ENCODE results near the gene ARHGAP8.
"Not testable (repeated sequence)": the region's sequence is repeated elsewhere in the genome, so short reads cannot be mapped to it uniquely, and the experiment has no call there.

Gene ARHGAP8

DNA sequence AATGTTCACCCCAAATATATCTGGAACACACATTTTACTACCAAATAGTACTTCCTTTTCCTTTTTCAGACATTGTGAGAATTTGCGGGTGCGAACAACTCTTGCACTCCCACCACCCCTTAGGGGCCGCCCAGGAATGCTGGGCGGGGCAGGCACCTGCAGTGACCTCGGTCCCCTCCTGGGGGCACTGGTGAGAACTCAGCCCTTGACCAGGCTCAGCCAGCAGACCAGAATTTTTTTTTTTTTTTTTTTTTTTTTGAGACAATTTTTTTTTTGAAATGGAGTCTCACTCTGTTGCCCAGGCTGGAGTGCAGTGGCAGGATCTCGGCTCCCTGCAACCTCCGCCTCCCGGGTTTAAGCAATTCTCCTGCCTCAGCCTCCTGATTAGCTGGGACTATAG, 75.8 kb downstream of the ARHGAP8 start:
- DNase-seq (ENCODE audit: low spot score), result no peak

DNA sequence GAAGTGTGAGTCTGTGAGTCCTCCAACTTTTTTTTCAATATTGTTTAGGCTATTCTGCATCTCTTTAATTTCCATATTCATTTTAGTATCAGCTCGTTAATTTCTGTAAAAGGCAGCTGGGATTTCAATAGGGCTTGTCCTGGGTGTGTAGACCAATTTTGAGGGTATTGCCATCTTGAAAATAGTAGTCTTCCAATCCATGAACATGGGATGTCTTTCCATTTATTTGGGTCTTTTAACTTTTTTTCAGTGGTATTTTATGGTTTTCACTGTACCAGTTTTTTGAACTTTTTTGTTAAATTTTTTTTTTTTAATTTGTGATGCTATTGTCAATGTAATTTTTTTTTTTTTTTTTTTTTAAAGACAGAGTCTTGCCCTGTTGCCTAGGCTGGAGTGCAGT, 79.5 kb downstream of the ARHGAP8 start:
- DNase-seq (ENCODE audit: low spot score), result no peak

DNA sequence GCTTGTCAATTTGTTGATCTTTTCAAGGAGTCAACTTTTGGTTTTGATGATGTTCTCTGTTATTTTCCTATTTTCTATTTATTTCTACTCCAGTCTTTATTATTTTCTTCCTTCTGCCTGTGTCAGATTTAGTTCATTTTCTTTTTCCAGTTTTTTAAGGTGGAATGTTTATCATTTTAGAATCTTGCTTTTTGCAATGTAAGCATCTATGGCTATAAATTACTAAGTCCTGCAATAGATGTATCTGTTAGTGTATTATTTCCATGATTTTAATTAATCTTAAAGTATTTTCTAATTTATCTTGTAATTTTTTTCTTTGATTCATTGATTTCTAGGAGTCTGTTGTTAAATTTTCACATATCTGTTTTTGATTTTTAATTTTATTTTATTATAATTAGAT, 81.7 kb downstream of the ARHGAP8 start:
- DNase-seq (ENCODE audit: low spot score), result no peak

DNA sequence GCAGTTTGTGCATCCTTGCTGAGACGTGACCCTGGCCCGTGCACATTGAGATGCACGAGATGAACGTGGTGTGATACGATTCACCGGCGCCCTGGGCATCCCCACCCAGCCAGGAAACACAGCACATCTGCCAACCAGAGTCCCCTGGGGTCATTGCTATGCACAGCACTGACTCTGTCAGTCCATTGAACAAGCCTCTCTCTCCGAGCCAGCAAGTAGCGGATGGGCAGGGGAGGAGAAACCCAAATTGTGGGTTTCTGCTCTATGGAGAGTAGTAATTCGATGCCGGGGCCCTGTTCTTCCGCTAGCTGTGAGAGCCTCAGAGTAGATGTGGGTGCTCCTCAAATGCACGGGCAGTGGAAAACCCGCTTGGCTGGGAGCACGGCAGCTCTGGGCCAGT, 85.1 kb downstream of the ARHGAP8 start:
- no peak for DNase-seq (ENCODE audit: low spot score)

DNA sequence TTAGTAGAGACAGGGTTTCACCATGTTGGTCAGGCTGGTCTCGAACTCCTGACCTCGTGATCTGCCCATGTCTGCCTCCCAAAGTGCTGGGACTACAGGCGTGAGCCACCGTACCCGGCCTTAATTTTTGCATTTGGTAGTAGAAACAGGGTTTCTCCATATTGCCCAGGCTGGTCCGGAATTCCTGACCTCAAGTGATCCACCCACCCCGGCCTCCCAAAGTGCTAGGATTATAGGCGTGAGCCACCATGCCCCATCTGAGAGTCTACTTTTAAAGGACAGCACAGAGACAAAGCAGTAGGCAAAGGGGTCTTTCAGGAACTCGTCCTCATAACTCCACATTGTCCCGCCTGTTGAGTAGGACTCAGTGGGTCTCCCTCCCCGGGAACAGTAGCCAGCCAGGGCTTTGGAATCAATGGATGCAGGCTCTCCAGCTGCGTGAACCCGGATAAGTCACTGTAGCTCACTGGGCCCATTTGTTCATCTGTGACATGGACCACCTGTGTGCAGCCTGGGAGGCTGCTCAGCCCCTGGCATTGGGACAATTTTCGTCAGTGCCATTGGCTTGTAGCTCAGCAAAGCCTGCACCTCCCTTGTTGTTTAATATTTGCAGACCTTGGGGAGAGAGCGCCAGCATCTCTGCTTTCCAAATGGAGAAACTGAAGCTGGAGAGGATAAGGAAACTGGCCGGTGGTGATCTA, 86.1 kb downstream of the ARHGAP8 start:
- no peak for DNase-seq (ENCODE audit: low spot score)

DNA sequence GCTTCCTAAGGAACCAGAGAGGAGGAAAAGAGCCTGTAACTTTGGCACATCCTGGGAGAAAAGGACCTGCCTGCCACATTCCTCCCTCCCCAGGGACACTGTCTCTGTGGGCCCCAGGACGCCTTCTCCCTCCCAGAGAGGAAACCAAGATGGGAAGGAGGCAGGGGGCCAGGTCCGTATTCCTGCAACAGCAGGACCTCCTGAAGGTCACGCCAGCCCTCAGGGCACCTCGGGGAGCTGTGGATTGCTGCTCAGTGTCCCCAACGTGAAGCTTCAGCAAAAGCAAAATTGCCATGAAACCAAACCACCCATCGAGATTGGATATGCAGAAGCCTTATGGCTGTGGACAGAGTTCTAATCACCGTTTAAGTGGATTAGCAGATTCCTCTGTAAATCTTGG, 86.7 kb downstream of the ARHGAP8 start:
- DNase-seq (ENCODE audit: low spot score), result no peak

DNA sequence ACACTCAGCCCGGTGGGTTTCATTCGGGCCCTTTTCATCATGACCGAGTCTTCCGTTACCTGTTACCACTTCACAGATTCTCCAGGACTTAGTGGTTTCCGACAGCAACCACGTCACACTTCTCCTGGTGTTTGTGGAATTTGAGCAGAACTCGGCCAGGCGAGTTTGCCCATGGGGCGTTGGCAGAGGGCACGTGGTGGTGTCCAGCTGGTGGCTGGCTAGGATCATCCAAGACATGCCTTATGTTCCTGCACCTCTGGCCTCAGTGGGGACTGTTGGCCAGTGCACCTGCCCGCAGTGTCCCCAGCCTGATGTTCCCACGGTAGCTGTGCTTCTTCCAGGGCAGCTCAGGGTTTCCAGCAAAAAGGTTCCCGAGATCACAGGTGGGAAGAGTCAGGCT, 87.3 kb downstream of the ARHGAP8 start:
- DNase-seq (ENCODE audit: low spot score), result no peak

DNA sequence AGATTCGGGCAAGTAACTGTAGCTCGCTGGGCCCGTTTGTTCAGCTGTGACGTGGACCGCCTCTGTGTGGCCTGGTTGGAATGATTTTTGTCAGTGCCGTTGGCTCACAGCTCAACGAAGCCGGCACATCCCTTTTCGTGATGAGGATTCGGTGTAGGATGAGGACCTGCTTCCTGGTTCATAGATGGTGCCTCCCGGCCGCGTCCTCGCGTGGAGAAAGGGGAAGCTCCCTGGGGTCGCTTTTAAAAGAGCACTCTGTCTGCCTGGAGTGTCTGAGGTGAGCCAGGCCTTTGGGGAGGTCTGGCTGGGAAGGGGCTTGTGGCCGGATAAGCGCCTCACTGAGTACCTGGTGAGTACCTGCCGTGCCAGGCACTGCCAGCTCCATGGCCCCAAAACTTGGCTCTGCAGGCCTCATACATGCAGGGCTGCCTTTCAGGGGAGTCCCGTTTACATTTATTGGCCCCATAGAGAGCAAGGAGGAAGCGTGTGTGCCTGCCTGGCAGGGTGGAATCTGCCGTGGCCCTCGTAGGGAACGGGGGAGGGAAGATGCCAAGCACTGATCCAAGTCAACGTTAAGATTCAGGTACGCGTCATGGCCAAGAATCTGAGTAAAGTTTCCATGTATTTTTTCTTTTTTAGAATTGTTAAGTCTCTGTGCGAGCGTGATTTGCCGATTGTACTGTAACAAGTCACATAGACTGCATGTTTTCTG, 88.4 kb downstream of the ARHGAP8 start:
- DNase-seq (ENCODE audit: low spot score), result no peak

DNA sequence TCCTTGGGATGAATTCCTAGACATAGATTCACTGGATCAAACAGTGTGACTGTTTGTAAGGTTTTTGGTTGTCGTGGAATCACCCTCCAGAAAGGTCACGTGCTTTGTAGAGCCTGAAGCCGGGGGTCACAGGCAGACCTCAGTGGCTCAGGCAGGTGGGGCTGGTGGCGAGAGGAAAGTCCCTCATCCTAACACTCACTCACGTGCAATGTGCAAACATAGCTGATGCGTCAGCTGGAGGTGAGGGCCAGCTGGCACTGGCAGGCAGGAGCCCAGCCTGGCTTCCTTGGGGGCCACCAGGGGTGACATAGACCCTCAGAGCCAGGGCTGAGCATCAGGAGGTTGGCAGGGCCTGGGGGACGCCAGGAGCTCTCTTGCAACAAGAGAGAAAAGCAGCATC, 90.0 kb downstream of the ARHGAP8 start:
- no peak for DNase-seq (ENCODE audit: low spot score)

DNA sequence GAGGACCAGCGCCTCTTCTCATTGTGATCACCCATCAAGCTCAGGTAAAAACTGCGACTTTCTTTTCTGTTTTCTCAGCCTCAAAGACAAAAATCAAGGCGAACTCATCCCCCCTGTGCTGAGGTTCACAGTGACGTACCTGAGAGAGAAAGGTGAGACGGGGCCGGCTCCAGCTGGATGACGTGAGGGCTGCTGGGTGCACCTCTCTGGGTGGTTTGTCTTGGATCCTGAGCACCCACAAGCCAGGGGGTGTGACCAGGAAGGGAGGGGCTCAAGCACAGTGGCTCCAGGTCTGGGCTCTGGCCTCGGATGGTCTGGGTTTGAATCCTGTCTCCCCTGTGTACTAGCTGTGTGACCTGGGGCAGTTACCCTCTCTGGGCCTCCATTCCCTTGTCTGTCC, 92.8 kb downstream of the ARHGAP8 start:
- no peak for DNase-seq (ENCODE audit: low spot score)

DNA sequence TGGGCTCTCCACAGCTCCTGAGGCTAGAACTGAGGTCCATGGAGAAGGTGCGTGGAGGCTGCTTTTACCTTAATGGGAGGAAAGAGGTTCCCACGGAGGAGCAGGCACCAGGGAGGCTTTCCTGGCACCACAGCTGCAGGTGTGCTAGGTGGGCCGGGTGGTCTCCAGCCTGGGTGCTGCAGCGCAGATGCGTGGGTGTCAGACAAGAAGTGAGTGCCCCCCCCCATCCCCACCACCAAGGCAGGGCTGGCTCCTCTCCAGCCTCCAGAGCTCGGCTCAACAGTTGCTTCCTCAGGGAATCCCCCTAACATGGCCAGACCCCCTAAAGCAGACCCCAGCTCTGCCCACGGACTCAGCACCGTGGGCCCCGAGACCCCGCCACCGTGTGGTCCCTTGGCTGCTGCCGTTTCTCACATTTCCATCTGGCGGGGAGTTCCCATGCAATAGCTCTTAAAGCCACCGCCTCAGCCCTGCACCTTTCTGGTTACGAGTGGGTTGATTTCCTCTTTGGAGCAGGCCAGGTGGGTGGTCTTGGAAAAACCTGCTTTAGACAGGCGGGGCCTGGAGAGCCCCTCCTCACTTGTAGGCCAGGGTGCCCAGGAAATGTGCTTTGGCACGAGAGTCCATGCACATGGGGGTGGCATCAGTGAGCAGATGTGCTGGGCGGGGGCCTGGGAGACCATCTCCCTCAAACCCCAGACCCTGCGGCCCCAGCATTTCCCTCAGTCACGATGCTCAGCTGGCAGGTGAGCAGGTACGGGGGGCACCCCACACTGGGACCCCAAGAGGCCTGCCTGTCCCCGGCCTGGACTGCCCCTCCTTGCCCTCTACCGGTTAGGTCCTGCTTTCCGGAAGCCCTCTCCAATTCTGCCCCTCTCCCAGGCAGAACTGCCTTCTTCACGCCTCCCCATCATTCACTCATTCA, 93.7 kb downstream of the ARHGAP8 start:
- no peak for DNase-seq (ENCODE audit: low spot score)

DNA sequence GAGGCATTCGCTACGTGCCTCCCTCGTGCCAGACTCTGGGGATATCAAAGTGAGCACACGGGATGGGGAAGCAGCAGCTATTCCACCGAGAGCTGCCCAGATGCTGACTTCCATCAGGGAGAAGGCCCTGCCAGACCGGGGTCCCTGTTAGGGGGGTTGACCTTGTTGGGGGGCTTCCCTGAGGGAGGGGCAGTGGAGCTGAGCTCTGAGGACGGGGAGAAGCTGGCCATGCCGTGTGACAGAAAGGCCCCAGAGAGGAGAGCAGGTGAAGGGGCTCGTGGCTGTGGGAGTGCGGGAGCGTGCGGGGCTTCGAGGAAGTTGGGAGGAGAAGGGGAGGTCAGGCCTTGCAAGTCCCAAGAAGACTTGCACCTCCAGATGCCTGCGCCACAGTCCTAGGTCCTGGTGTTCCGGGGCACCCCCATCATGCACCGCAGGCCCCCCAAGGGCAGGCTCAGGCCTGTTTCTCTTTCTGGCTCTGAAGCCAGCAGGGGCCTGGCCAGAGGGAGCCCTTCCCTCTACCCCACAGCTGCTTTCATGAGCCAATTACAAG, 94.4 kb downstream of the ARHGAP8 start:
- no peak for DNase-seq (ENCODE audit: low spot score)

DNA sequence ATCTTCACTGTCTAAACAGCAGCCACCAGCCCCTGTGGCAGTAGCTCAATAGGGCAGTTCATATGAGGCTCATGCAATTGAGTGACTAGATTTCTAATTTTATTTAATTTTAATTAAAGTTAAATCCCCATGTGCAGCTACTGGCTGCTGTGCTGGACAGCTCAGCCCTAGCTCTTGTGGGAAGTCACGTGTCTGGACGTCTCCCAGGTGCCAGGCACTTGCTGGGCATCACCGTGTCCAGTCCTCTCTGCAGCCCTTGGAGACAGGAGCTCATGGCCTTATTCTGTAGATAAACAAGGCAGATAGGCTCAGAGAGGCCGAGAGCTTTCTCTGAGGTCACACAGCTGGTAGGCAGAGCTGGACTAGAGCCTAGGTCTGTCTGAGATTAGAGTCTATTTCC, 95.0 kb downstream of the ARHGAP8 start:
- DNase-seq (ENCODE audit: low spot score), result no peak

DNA sequence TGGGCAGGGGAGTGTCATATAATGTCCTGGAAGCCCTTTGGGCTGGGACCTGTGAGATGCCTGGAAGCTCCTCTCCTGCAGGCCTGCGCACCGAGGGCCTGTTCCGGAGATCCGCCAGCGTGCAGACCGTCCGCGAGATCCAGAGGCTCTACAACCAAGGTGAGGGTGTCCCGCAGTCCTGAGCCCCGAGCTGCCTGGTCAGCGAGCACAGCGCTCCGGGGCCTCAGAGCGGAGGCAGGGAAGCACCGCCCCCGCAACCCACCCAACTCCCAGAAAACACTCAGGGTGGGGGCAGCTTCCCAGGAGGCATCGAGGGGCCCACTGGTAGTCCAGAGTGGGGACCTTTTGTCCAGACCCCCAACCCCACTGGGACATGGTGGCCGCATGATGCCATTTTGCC, 95.5 kb downstream of the ARHGAP8 start:
- DNase-seq (ENCODE audit: low spot score), result no peak

DNA sequence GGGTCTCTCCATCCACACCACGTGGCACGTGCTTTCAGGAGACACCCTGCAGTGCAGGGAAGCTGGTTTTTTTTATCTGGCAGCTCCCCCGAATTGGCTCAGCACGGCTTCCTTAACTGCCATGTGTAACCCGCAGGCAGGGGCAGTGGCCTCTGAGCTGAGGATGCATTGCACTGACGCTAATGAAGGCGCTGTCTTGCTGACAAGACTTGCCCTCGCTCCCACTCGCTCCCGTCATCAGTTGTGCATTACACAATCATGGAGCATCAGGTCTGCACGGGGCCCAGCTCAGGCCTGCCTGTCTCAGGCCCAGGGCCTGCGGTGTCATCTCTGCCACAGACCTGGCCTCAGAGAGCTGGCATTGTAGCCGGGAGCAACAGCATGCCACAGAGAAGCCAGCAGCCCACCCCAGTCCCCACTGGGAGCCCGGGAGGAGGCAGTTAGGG, 95.9 kb downstream of the ARHGAP8 start:
- DNase-seq (ENCODE audit: low spot score), result no peak

DNA sequence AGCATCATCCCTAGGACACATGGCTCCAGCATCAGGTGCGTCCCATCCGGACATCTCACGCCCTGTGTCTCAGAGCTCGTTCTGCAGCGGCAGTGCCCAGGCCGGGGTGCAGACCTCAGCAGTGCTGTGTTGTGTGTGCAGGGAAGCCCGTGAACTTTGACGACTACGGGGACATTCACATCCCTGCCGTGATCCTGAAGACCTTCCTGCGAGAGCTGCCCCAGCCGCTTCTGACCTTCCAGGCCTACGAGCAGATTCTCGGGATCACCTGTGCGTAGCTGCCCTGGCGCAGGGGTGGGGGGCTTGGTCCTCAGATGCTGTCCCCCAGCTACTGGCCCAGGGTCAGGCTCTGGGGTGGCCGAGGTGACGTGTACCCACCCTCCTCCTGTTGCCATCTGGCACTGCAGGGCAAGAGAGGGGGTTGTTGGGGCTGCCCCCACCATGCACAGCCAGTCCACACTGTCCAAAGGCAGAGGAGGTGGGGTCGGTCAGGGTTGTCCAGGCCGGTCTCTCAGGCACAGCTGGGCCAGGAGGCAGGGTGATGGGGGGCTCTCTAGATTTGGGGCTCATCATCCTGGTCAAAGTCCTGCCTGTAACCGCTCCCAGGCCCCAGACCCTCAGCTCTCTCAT, 96.5 kb downstream of the ARHGAP8 start:
- DNase-seq (ENCODE audit: low spot score), result no peak

DNA sequence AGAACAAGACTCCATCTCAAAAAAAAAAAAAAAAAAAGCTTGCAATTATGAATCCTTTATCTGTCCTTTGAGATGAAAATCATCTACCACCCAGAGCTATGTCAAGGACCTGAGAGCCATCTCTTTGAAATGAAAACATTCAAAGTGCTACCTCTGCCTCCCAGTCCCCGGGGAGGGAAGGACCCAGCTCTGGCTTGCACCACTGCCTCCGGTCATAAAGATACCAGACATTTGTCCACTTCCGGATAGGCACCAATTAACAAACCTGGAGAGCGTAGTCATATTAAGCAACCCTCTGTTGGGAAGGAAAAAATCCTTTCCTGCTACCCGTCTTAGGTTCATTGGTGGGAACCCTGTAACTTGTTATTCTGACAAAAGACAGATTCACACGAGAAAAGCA, 98.6 kb downstream of the ARHGAP8 start:
- DNase-seq (ENCODE audit: low spot score), result no peak

DNA sequence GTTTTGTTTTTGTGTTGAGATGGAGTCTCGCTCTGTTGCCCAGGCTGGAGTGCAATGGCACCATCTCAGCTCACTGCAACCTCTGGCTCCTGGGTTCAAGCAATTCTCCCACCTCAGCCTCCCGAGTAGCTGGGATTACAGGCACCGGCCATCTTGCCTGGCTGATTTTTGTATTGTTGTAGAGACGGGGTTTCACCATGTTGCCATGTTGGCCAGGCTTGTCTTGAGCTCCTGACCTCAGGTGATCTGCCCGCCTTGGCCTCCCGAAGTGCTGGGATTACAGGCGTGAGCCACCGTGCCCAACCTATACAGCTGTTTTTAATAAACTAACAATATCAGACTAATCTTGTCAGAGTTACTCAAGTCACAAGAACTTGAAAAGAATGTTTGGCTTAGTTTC, 102.3 kb downstream of the ARHGAP8 start:
- DNase-seq (ENCODE audit: low spot score), result not testable (repeated sequence)

DNA sequence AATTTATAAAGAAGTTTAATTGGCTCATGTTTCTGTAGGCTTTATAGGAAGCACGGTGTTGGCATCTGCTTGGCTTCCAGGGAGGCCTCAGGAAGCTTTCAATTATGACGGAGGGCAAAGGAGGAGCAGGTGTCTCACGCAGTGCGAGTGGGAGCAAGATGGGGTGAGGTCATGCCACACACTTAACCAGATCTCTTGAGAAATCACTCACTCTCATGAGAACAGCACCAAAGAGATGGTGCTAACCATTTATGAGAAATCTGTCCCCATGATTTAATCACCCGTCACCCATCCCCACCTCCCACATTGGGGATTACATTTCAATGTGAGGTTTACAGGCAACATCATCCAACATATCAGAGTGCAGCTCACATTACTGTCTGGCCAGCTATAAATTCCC, 103.5 kb downstream of the ARHGAP8 start:
- DNase-seq (ENCODE audit: low spot score), result no peak

DNA sequence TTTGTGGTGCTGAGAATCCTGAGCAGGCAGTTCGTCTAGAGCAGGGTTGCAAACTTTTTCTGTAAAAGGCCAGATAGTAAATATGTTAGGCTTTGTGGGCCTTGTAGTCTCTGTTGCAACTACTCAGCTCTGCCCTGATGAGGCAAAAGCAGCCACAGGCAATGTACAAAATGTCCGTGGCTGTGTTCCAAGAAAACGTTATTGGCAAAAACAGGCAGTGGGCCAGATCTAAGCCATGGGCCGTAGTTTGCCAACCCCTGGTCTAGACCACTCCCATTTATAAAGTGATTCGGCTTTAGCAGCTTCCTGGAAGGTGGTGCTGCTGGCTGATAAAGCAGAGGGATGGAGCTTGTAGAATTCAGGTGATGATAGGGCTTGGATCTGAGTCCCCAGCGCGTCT, 106.4 kb downstream of the ARHGAP8 start:
- DNase-seq (ENCODE audit: low spot score), result not testable (repeated sequence)

DNA sequence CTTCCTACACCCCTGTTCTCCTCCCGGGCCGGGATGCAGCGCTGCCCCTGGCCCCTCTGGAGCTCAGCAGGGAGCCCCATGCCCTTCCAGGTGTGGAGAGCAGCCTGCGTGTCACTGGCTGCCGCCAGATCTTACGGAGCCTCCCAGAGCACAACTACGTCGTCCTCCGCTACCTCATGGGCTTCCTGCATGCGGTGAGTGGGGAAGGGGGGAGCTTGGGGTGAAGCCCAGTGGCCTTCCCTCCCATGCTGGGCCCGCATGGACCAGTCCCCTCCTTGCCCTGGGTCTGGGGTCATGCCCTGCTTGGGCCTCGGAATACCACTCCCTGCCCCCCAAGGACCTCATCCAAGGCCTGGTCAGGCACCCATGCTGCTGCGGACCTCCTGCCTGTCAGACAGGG, 107.3 kb downstream of the ARHGAP8 start:
- no peak for DNase-seq (ENCODE audit: low spot score)

DNA sequence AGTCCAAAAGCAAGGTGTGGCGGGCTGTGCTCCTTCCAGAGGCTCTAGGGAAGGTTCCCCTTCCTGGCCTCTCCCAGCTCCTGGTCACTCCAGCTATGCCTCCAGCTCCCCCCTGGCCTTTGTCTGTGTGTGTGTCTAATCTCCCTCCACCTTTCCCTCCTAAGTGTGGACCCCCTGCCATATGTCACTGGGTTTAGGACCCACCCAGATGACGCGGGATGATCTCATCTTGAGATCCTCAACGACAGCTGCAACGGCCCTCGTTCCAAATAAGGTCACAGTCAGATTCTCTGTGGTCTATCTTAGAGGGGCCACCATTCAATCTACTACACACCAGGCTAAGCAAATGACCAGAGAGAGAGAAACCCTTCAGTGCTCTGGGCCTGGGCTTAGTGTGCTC, 107.9 kb downstream of the ARHGAP8 start:
- no peak for DNase-seq (ENCODE audit: low spot score)
